Measurements from ENCODE around the gene BIRC2.
"Not testable (repeated sequence)": the region's sequence is repeated elsewhere in the genome, so short reads cannot be mapped to it uniquely, and the experiment has no call there.

The BIRC2 gene

GRCh38 chr11:102346748-102347461, at the start of gene BIRC2:
Gene BIRC2, plus strand, starts transcription at chr11:102347214. Its CDS starts 2,641 bp downstream, at chr11:102349855.
- peak; percentile 81 for DNase-seq (ENCODE audit: extremely low read depth, low read depth)
- peak; percentile 64 for TF ChIP-seq CTCF (IDR thresholded peaks at IDR 0.05; ENCODE audit: low read depth, low read length)

DNA sequence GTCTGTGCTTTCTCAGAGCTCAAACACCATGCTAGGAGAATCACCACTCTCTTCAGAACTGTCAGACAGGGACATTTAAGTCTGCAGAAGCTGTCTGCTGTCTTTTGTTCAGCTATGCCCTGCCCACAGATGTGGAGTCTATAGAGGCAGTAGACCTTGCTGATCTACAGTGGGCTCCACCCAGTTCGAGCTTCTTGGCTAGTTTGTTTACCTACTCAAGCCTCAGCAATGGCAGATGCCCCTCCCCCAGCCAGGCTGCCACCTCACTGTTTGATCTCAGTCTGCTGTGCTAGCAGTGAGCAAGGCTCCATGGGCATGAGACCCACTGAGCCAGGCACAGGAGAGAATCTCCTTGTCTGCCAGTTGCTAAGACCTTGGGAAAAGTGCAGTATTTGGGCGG, 46.2 kb upstream of the BIRC2 start:
- DNase-seq (ENCODE audit: extremely low read depth, low read depth): not testable (repeated sequence)

DNA sequence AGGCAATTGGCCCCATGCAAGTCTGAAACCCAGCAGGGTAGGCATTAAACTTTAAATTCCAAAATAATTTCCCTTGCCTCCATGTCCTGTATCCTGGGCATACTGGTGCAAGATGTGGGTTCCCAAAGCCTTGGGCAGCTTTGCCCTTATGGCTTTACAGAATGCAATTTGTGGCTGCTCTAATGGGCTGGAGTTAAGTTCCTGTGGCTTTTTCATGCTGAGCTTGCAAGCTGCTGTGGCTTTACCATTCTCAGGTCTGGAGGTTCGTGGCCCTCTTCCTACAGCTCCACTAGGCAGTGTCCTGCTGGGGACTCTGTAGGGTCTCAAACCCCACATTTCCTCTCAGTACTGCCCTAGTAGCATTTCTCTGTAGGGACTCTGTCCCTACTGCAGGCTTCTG, 44.8 kb upstream of the BIRC2 start:
- TF ChIP-seq CTCF (IDR thresholded peaks at IDR 0.05; ENCODE audit: low read depth, low read length): no peak
- DNase-seq (ENCODE audit: extremely low read depth, low read depth): no peak

DNA sequence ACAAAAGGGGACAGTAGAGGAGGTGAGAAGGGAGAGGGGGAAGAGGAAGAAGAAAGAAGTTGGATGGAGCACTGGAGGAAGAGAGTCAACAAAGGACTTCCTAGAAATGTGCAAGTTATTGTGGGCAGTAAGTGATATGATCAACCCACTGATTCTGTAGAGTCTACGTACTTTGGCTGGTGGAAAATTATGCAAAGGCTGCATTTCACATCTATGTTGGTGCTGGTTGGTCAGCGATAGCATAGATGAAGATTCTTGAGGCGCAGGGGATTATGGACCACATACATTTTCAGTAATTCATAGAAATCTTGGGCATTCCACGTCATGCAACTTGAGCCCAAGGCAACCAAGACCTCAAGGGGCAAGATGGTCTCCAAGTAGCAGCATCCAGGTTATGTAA, 42.3 kb upstream of the BIRC2 start:
- TF ChIP-seq CTCF (IDR thresholded peaks at IDR 0.05; ENCODE audit: low read depth, low read length): no peak

GRCh38 chr11:102305352-102306047, 41.5 kb upstream of the BIRC2 start:
- no peak for DNase-seq (ENCODE audit: extremely low read depth, low read depth)
- no peak for TF ChIP-seq CTCF (IDR thresholded peaks at IDR 0.05; ENCODE audit: low read depth, low read length)

More for the DNA sequence above, 42.3 kb upstream of the BIRC2 start:
- no peak for DNase-seq (ENCODE audit: extremely low read depth, low read depth)

- no peak for DNase-seq (ENCODE audit: extremely low read depth, low read depth)
- TF ChIP-seq CTCF (IDR thresholded peaks at IDR 0.05; ENCODE audit: low read depth, low read length): peak; percentile 3; the same call in 1 of the 2 replicates
These were observed 40.9 kb upstream of the BIRC2 start for GRCh38 chr11:102306048-102306597.

GRCh38 chr11:102306817-102307726, 39.9 kb upstream of the BIRC2 start:
- TF ChIP-seq CTCF (IDR thresholded peaks at IDR 0.05; ENCODE audit: low read depth, low read length): no peak
- no peak for DNase-seq (ENCODE audit: extremely low read depth, low read depth)
